ENCODE data around the gene MAP7. TPM values are rescaled to one million over a fixed set of nuclear protein-coding genes. Genes with fewer than 3 reads are reported as not detected.

MAP7 gene
- polyA plus RNA-seq, 2 of the 4 experiments (the other 2 are of a cell fraction) = 60.6 to 64.5 TPM

DNA sequence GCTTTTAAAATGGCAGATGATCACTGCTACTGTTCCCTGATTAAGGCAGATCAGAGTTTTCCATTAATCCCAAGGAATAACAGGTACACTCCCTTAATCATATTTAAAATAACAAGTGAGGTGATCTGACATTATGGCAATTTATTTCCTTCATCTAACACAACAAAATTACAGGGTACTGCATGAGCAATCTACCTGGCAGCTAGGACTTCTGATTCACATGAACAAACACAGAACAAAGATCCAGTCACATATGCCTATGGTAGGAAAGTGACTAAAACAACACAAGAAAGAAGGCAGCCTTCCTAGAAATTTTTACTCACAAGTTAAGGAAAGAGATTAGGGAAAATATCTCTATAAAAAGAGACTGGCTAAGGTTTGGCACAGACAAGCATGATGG is 33.2 kb downstream of the MAP7 start:
- peak; percentile 59 to 72; a peak in 3 of 6 replicates for ATAC-seq
- ChIA-PET CTCF (interaction anchor here (1.0 to 1.1 kb wide), 2 partner anchors 9 to 33 kb away, joined by 3 read pairs; partner anchors contain the start of gene MAP7), POLR2A (no interaction called here)
- TF ChIP-seq, protein P1, sequence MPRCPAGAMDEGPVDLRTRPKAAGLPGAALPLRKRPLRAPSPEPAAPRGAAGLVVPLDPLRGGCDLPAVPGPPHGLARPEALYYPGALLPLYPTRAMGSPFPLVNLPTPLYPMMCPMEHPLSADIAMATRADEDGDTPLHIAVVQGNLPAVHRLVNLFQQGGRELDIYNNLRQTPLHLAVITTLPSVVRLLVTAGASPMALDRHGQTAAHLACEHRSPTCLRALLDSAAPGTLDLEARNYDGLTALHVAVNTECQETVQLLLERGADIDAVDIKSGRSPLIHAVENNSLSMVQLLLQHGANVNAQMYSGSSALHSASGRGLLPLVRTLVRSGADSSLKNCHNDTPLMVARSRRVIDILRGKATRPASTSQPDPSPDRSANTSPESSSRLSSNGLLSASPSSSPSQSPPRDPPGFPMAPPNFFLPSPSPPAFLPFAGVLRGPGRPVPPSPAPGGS (IDR thresholded peaks at IDR 0.05) = no peak
- TF ChIP-seq POLR2AphosphoS2 (conservative IDR thresholded peaks at IDR 0.05; ENCODE audit: low read length) = no peak
- TF ChIP-seq FOSL2 (IDR thresholded peaks at IDR 0.05) = no peak
- TF ChIP-seq FOSL2 (CRISPR knock-in tag; IDR thresholded peaks at IDR 0.05) = peak; percentile 62
- no peak for TF ChIP-seq KDM5A (IDR thresholded peaks at IDR 0.05)
- peak; percentile 64 for TF ChIP-seq JUNB (IDR thresholded peaks at IDR 0.05)
- no peak for TF ChIP-seq CHD2 (IDR thresholded peaks at IDR 0.05; ENCODE audit: low read length, partially characterized antibody)
- TF ChIP-seq HOXB13 (CRISPR knock-in tag; IDR thresholded peaks at IDR 0.05; ENCODE audit: low read depth) = no peak
- TF ChIP-seq, protein P2, sequence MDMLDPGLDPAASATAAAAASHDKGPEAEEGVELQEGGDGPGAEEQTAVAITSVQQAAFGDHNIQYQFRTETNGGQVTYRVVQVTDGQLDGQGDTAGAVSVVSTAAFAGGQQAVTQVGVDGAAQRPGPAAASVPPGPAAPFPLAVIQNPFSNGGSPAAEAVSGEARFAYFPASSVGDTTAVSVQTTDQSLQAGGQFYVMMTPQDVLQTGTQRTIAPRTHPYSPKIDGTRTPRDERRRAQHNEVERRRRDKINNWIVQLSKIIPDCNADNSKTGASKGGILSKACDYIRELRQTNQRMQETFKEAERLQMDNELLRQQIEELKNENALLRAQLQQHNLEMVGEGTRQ (IDR thresholded peaks at IDR 0.05) = no peak
- TF ChIP-seq, protein P3, sequence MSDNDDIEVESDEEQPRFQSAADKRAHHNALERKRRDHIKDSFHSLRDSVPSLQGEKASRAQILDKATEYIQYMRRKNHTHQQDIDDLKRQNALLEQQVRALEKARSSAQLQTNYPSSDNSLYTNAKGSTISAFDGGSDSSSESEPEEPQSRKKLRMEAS (IDR thresholded peaks at IDR 0.05) = no peak; the same call in 1 of the 2 replicates
- Histone ChIP-seq H3K9me3 (no peaks in the 10 kb centered on the region), H3K4me1 (peaks cover 90% of the 10 kb centered on the region), H3K27ac (peak overlapping the region; percentile 72 to 77), H3K4me3 (no peak overlapping the region), H3K4me2 (peak overlapping the region; percentile 69)
- peak; percentile 23 to 52 for DNase-seq (ENCODE audit: low read depth in 1 of 2, low spot score in 1 of 2)
- no peak for FAIRE-seq

DNA sequence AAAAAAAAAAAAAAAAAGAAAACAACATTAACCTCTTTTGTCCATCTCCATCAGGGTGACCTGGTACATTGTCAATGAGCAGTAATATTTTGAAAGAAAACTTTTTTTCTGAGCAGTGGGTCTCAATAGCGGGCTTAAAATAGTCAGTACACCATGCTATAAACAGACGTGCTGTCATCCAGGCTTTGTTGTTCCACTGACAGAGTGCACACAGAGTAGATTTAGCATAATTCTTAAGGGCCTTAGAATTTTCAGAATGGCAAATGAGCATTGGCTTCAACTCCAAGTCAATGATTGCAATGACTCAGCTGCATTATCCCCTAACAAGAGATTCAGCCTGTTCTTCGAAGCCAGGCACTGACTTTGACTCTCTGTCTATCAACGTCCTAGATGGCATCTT is 35.6 kb downstream of the MAP7 start:
- CTCF ChIA-PET = interaction anchor here (0.6 to 1.2 kb wide), 2 partner anchors 12 to 114 kb away, joined by 3 read pairs; no protein-coding TSS in a partner anchor
- DNase-seq (ENCODE audit: low read depth in 1 of 2, low spot score in 1 of 2) = no peak
- Histone ChIP-seq H3K4me2 (no peak overlapping the region), H3K27ac (peak overlapping the region; percentile 6 to 64; a peak in 4 of 6 replicates), H3K4me3 (no peak overlapping the region), H3K4me1 (peaks cover 90% of the 10 kb centered on the region), H3K9me3 (no peaks in the 10 kb centered on the region)
- FAIRE-seq = no peak
- WGBS (ENCODE audit: missing lambda C conversion rate) = 91% methylated on average over 4 of the region's 4 CpGs
- TF ChIP-seq ESRRA (IDR thresholded peaks at IDR 0.05; ENCODE audit: borderline replicate concordance, low read length) (no peak), ZNF302 (CRISPR knock-in tag; IDR thresholded peaks at IDR 0.05) (no peak), CBX2 (IDR thresholded peaks at IDR 0.05; ENCODE audit: borderline replicate concordance, low read depth) (no peak), HOXB13 (CRISPR knock-in tag; IDR thresholded peaks at IDR 0.05; ENCODE audit: low read depth) (no peak), PHF8 (IDR thresholded peaks at IDR 0.05; ENCODE audit: borderline replicate concordance, low read depth) (no peak), POLR2A (IDR thresholded peaks at IDR 0.05; ENCODE audit: low read length) (no peak), MYC (IDR thresholded peaks at IDR 0.05; ENCODE audit: borderline replicate concordance, low read length) (no peak), MAFK (IDR thresholded peaks at IDR 0.05; ENCODE audit: partially characterized antibody) (no peak), EHMT2 (IDR thresholded peaks at IDR 0.05; ENCODE audit: low read depth) (no peak), RCOR1 (IDR thresholded peaks at IDR 0.05; ENCODE audit: low read depth, low read length) (no peak), BHLHE40 (IDR thresholded peaks at IDR 0.05; ENCODE audit: low read depth, low read length) (no peak), TFCP2L1 (CRISPR knock-in tag; IDR thresholded peaks at IDR 0.05) (no peak), MAZ (IDR thresholded peaks at IDR 0.05; ENCODE audit: borderline replicate concordance, low read depth, low read length) (no peak), FOSB (CRISPR knock-in tag; IDR thresholded peaks at IDR 0.05) (no peak), GATA3 (IDR thresholded peaks at IDR 0.05; ENCODE audit: borderline replicate concordance) (no peak)
- TF ChIP-seq, protein P4, sequence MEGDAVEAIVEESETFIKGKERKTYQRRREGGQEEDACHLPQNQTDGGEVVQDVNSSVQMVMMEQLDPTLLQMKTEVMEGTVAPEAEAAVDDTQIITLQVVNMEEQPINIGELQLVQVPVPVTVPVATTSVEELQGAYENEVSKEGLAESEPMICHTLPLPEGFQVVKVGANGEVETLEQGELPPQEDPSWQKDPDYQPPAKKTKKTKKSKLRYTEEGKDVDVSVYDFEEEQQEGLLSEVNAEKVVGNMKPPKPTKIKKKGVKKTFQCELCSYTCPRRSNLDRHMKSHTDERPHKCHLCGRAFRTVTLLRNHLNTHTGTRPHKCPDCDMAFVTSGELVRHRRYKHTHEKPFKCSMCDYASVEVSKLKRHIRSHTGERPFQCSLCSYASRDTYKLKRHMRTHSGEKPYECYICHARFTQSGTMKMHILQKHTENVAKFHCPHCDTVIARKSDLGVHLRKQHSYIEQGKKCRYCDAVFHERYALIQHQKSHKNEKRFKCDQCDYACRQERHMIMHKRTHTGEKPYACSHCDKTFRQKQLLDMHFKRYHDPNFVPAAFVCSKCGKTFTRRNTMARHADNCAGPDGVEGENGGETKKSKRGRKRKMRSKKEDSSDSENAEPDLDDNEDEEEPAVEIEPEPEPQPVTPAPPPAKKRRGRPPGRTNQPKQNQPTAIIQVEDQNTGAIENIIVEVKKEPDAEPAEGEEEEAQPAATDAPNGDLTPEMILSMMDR (IDR thresholded peaks at IDR 0.05) = no peak
- TF ChIP-seq, protein P5, sequence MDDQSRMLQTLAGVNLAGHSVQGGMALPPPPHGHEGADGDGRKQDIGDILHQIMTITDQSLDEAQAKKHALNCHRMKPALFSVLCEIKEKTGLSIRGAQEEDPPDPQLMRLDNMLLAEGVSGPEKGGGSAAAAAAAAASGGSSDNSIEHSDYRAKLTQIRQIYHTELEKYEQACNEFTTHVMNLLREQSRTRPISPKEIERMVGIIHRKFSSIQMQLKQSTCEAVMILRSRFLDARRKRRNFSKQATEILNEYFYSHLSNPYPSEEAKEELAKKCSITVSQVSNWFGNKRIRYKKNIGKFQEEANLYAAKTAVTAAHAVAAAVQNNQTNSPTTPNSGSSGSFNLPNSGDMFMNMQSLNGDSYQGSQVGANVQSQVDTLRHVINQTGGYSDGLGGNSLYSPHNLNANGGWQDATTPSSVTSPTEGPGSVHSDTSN (IDR thresholded peaks at IDR 0.05) = no peak
- TF ChIP-seq, protein P3 (IDR thresholded peaks at IDR 0.05) = no peak
- TF ChIP-seq, protein P2 (IDR thresholded peaks at IDR 0.05) = no peak
- no peak for ATAC-seq
- POLR2A ChIA-PET = no interaction called here
